HepG2 (cell line): Measurements from ENCODE around the gene ETFA. TPM values are rescaled to one million over a fixed set of nuclear protein-coding genes. Genes with fewer than 3 reads are reported as not detected.

Experiments
- ARNTL ChIP-seq: sonication (generic); formaldehyde crosslinking; IDR thresholded peaks from 2 replicates; pipeline ENCODE4 v1.4.0; 2020; ENCODE audit warnings: mild to moderate bottlenecking, missing genetic modification reagents
- CBFB ChIP-seq: sonication (generic); formaldehyde crosslinking; IDR thresholded peaks from 2 replicates; pipeline ENCODE4 v1.4.0; 2020; ENCODE audit warnings: missing genetic modification reagents
- MED1 ChIP-seq: sonication (generic); formaldehyde crosslinking; IDR thresholded peaks from 2 replicates; pipeline ENCODE4 v1.4.0; 2020; ENCODE audit warnings: missing genetic modification reagents
- MXI1 ChIP-seq: IDR thresholded peaks from 3 replicates; pipeline ENCODE4 v1.6.1; 2012; ENCODE audit warnings: low read depth, low read length, inconsistent platforms, borderline replicate concordance
- RFX3 ChIP-seq: IDR thresholded peaks from 2 replicates; pipeline ENCODE4 v1.6.1; 2016; ENCODE audit warnings: missing biosample characterization, missing genetic modification reagents
- ZNF234 ChIP-seq: sonication (generic); formaldehyde crosslinking; conservative IDR thresholded peaks from 2 replicates; pipeline ENCODE4 v1.5.1; 2020; ENCODE audit warnings: mild to moderate bottlenecking, missing genetic modification reagents
- ZNF572 ChIP-seq: sonication (generic); formaldehyde crosslinking; IDR thresholded peaks from 2 replicates; pipeline ENCODE4 v1.5.1; 2020; ENCODE audit warnings: mild to moderate bottlenecking, missing genetic modification reagents
- ZNF605 ChIP-seq: sonication (generic); formaldehyde crosslinking; IDR thresholded peaks from 2 replicates; pipeline ENCODE4 v1.8.0; 2022; ENCODE audit warnings: mild to moderate bottlenecking, missing genetic modification reagents
- polyA plus RNA-seq, 8 experiments: library from polyadenylated mRNA; depleted of rRNA in 3 of 8; stranded (reverse) in 7 of 8; unstranded in 1 of 8; fragments of >200 nt; fragmentation: Illumina TruSeq in 4 of 8; extraction: Trizol in 4 of 8; gene quantifications; 2 replicates each; pipeline versions ENCODE4 v1.2.1 to v1.2.3, GENCODE V29; 2011 to 2016; ENCODE audit warnings: low read depth in 4 of 8, missing spikeins in 1 of 8, mixed read lengths in 1 of 8; ENCODE audit not compliant: insufficient read depth in 1 of 8
- total RNA-seq, 5 experiments: library from RNA; depleted of rRNA; stranded (reverse); fragments of >200 nt; fragmentation: Illumina TruSeq; extraction: Trizol; gene quantifications; 2 replicates each; pipeline ENCODE4 v1.2.3, GENCODE V29; 2016; ENCODE audit warnings: low read depth in 1 of 5
- TF ChIP-seq, protein P1 (sequence below): sonication (generic); formaldehyde crosslinking; IDR thresholded peaks from 2 replicates; pipeline ENCODE4 v1.8.1; 2022; ENCODE audit warnings: low read depth, mild to moderate bottlenecking, missing genetic modification reagents
- TF ChIP-seq, protein P2 (sequence below): IDR thresholded peaks from 2 replicates; pipeline ENCODE4 v1.4.0; 2020; ENCODE audit warnings: mild to moderate bottlenecking, missing genetic modification reagents
- TF ChIP-seq, protein P3 (sequence below), 2 experiments: sonication (generic) in 1 of 2; formaldehyde crosslinking in 1 of 2; IDR thresholded peaks; 2 replicates each; pipeline versions ENCODE4 v1.5.1 to v1.6.1; 2011 to 2020; ENCODE audit warnings: borderline replicate concordance in 1 of 2, low read depth in 1 of 2, low read length in 1 of 2, mild to moderate bottlenecking in 1 of 2, missing genetic modification reagents in 1 of 2, moderate library complexity in 1 of 2
- TF ChIP-seq, protein P4 (sequence below): sonication (generic); formaldehyde crosslinking; IDR thresholded peaks from 2 replicates; pipeline ENCODE4 v1.4.0; 2020; ENCODE audit warnings: missing genetic modification reagents, borderline replicate concordance
- TF ChIP-seq, protein P5 (sequence below): sonication (generic); formaldehyde crosslinking; IDR thresholded peaks from 2 replicates; pipeline ENCODE4 v1.5.1; 2020; ENCODE audit warnings: missing genetic modification reagents, mild to moderate bottlenecking, borderline replicate concordance
- TF ChIP-seq, protein P6 (sequence below): sonication (generic); formaldehyde crosslinking; IDR thresholded peaks from 2 replicates; pipeline ENCODE4 v1.4.0; 2020; ENCODE audit warnings: missing genetic modification reagents

ETFA gene
- total and polyA plus RNA-seq, 2 of the 13 experiments (the other 11 are each of a cell fraction or from before 2014, with no cell fraction given), result 291 to 396 TPM

DNA sequence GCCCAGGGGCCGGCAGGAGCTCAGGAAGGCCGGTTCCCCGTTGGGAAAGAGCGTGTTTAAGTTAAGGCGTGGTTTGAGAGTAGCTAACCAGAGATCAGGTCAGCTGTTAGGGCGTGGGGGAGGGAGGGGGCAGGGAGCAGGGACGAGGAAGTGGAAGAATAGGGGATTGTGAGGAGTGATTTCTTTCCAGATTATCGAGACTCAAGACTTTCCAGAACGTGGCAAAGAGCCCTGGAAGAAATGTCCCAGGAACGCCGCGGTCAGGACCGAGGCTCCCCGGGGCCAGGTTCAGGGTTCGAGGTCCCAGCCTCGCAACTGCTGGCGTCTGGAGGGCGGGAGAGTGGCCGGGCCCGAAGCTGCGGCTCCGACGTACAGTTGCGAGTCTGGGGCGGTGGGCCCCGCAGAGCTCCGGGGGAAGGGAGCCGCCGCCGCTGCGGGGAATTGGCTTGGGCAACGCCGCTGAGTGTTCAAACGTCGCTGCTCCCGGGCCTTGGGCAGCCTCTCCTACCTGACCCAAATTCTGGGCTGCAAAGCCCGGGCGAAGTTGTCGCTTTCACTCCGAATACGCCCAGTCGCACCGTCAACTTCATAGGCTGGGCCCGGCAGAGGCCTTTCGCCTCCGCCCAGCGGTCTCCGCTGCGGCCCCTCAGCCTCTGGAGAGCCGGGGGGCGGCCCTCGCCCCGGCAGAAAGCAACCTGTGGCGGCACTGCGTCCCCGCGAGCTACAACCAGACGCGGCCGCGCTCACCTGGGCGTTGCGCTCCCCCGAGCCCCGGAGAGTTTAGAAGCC lies 34.8 kb upstream of the ETFA start (continued):
- TF ChIP-seq, protein P1, sequence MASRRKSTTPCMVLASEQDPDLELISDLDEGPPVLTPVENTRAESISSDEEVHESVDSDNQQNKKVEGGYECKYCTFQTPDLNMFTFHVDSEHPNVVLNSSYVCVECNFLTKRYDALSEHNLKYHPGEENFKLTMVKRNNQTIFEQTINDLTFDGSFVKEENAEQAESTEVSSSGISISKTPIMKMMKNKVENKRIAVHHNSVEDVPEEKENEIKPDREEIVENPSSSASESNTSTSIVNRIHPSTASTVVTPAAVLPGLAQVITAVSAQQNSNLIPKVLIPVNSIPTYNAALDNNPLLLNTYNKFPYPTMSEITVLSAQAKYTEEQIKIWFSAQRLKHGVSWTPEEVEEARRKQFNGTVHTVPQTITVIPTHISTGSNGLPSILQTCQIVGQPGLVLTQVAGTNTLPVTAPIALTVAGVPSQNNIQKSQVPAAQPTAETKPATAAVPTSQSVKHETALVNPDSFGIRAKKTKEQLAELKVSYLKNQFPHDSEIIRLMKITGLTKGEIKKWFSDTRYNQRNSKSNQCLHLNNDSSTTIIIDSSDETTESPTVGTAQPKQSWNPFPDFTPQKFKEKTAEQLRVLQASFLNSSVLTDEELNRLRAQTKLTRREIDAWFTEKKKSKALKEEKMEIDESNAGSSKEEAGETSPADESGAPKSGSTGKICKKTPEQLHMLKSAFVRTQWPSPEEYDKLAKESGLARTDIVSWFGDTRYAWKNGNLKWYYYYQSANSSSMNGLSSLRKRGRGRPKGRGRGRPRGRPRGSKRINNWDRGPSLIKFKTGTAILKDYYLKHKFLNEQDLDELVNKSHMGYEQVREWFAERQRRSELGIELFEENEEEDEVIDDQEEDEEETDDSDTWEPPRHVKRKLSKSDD (CRISPR knock-in tag), result no peak
- TF ChIP-seq, protein P2, sequence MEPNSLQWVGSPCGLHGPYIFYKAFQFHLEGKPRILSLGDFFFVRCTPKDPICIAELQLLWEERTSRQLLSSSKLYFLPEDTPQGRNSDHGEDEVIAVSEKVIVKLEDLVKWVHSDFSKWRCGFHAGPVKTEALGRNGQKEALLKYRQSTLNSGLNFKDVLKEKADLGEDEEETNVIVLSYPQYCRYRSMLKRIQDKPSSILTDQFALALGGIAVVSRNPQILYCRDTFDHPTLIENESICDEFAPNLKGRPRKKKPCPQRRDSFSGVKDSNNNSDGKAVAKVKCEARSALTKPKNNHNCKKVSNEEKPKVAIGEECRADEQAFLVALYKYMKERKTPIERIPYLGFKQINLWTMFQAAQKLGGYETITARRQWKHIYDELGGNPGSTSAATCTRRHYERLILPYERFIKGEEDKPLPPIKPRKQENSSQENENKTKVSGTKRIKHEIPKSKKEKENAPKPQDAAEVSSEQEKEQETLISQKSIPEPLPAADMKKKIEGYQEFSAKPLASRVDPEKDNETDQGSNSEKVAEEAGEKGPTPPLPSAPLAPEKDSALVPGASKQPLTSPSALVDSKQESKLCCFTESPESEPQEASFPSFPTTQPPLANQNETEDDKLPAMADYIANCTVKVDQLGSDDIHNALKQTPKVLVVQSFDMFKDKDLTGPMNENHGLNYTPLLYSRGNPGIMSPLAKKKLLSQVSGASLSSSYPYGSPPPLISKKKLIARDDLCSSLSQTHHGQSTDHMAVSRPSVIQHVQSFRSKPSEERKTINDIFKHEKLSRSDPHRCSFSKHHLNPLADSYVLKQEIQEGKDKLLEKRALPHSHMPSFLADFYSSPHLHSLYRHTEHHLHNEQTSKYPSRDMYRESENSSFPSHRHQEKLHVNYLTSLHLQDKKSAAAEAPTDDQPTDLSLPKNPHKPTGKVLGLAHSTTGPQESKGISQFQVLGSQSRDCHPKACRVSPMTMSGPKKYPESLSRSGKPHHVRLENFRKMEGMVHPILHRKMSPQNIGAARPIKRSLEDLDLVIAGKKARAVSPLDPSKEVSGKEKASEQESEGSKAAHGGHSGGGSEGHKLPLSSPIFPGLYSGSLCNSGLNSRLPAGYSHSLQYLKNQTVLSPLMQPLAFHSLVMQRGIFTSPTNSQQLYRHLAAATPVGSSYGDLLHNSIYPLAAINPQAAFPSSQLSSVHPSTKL (CRISPR knock-in tag), result peak; percentile 7; the same call in 1 of the 2 replicates
- TF ChIP-seq MXI1 (no peak), ZNF605 (CRISPR knock-in tag) (peak; percentile 48), CBFB (CRISPR knock-in tag) (no peak), ZNF234 (CRISPR knock-in tag) (no peak), MED1 (CRISPR knock-in tag) (no peak), ZNF572 (no peak), RFX3 (CRISPR knock-in tag) (no peak), ARNTL (CRISPR knock-in tag) (no peak)
- TF ChIP-seq, protein P3, sequence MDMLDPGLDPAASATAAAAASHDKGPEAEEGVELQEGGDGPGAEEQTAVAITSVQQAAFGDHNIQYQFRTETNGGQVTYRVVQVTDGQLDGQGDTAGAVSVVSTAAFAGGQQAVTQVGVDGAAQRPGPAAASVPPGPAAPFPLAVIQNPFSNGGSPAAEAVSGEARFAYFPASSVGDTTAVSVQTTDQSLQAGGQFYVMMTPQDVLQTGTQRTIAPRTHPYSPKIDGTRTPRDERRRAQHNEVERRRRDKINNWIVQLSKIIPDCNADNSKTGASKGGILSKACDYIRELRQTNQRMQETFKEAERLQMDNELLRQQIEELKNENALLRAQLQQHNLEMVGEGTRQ (IDR thresholded peaks at IDR 0.05; ENCODE audit: low read depth, low read length), result no peak
- TF ChIP-seq, protein P3 (CRISPR knock-in tag; IDR thresholded peaks at IDR 0.05; ENCODE audit: borderline replicate concordance), result no peak
- TF ChIP-seq, protein P4, sequence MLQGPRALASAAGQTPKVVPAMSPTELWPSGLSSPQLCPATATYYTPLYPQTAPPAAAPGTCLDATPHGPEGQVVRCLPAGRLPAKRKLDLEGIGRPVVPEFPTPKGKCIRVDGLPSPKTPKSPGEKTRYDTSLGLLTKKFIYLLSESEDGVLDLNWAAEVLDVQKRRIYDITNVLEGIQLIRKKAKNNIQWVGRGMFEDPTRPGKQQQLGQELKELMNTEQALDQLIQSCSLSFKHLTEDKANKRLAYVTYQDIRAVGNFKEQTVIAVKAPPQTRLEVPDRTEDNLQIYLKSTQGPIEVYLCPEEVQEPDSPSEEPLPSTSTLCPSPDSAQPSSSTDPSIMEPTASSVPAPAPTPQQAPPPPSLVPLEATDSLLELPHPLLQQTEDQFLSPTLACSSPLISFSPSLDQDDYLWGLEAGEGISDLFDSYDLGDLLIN (CRISPR knock-in tag), result no peak; the same call in 1 of the 2 replicates
- TF ChIP-seq, protein P5, sequence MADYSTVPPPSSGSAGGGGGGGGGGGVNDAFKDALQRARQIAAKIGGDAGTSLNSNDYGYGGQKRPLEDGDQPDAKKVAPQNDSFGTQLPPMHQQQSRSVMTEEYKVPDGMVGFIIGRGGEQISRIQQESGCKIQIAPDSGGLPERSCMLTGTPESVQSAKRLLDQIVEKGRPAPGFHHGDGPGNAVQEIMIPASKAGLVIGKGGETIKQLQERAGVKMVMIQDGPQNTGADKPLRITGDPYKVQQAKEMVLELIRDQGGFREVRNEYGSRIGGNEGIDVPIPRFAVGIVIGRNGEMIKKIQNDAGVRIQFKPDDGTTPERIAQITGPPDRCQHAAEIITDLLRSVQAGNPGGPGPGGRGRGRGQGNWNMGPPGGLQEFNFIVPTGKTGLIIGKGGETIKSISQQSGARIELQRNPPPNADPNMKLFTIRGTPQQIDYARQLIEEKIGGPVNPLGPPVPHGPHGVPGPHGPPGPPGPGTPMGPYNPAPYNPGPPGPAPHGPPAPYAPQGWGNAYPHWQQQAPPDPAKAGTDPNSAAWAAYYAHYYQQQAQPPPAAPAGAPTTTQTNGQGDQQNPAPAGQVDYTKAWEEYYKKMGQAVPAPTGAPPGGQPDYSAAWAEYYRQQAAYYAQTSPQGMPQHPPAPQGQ (CRISPR knock-in tag), result no peak
- TF ChIP-seq, protein P6, sequence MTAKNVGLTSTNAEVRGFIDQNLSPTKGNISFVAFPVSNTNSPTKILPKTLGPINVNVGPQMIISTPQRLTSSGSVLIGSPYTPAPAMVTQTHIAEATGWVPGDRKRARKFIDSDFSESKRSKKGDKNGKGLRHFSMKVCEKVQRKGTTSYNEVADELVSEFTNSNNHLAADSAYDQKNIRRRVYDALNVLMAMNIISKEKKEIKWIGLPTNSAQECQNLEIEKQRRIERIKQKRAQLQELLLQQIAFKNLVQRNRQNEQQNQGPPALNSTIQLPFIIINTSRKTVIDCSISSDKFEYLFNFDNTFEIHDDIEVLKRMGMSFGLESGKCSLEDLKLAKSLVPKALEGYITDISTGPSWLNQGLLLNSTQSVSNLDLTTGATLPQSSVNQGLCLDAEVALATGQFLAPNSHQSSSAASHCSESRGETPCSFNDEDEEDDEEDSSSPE (CRISPR knock-in tag), result peak; percentile 58; the same call in 1 of the 2 replicates
